IMR-90 (cell line): Measurements from ENCODE around the gene MYO10. TPM values are rescaled to one million over a fixed set of nuclear protein-coding genes. Genes with fewer than 3 reads are reported as not detected.

ENCODE experiments used
- ATAC-seq: fragments of 200-7000 bp; cut with Tn5 transposase; 2 replicates; pipeline ENCODE4 v1.9.1; 2020; ENCODE audit warnings: low read depth, mild to moderate bottlenecking, moderate library complexity
- BruUV-seq: library from RNA; stranded (reverse); fragments of 400-500 nt; replicated peaks from 2 replicates; lab custom pipeline; 2021; lab: Mats Ljungman, UMichigan
- CTCF ChIA-PET: fragments of 300-600 bp; formaldehyde crosslinking; extraction: SDS; loops from one replicate; lab custom pipeline; 2021; ENCODE audit warnings: antibody characterized with exemption; lab: Yijun Ruan, JAX
- POLR2A ChIA-PET: fragments of 300-600 bp; sonication (Branson Sonifier 250); formaldehyde crosslinking; loops from one replicate; lab custom pipeline; 2022; ENCODE audit warnings: antibody characterized with exemption; ENCODE audit not compliant: unreplicated experiment; lab: Charles Lee
- DNase-seq: peaks from one replicate; pipeline ENCODE4 v3.0.0; 2013
- H2AFZ ChIP-seq: replicated peaks from 2 replicates; pipeline ENCODE3; 2013; ENCODE audit warnings: low read length, mild to moderate bottlenecking; ENCODE audit not compliant: poor library complexity
- H2AK5ac ChIP-seq: 2 replicates; pipeline ENCODE4 v1.6.1; 2013; ENCODE audit warnings: low read depth, low read length, inconsistent platforms
- H2AK9ac ChIP-seq: replicated peaks from 2 replicates; pipeline ENCODE3; 2013; ENCODE audit warnings: mild to moderate bottlenecking, low read depth, low read length, moderate library complexity; ENCODE audit not compliant: poor library complexity
- H2BK120ac ChIP-seq: 2 replicates; pipeline ENCODE4 v1.6.1; 2013; ENCODE audit warnings: low read depth, low read length, inconsistent platforms
- H2BK15ac ChIP-seq: 3 replicates; pipeline ENCODE4 v1.6.1; 2013; ENCODE audit warnings: low read depth, low read length, inconsistent platforms
- H2BK20ac ChIP-seq: 2 replicates; pipeline ENCODE4 v1.6.1; 2013; ENCODE audit warnings: low read depth, mild to moderate bottlenecking, inconsistent platforms, low read length, moderate library complexity
- H2BK5ac ChIP-seq: 2 replicates; pipeline ENCODE4 v1.6.1; 2013; ENCODE audit warnings: mild to moderate bottlenecking, low read depth, low read length, inconsistent platforms; ENCODE audit not compliant: poor library complexity, severe bottlenecking
- H3K14ac ChIP-seq: replicated peaks from 2 replicates; pipeline ENCODE4 v1.6.1; 2013; ENCODE audit warnings: low read depth, low read length, inconsistent platforms
- H3K18ac ChIP-seq: 2 replicates; pipeline ENCODE4 v1.6.1; 2013; ENCODE audit warnings: low read depth, low read length, control low read depth
- H3K23ac ChIP-seq: 2 replicates; pipeline ENCODE4 v1.6.1; 2013; ENCODE audit warnings: low read depth, low read length, inconsistent platforms
- H3K27ac ChIP-seq: 2 replicates; pipeline ENCODE4 v1.5.1; 2013; ENCODE audit warnings: mild to moderate bottlenecking, control low read depth, low read length; ENCODE audit not compliant: insufficient read depth
- H3K27me3 ChIP-seq: 2 replicates; pipeline ENCODE4 v1.6.1; 2013; ENCODE audit warnings: low read length; ENCODE audit not compliant: control insufficient read depth, insufficient read depth
- H3K36me3 ChIP-seq: 2 replicates; pipeline ENCODE4 v1.6.1; 2013; ENCODE audit warnings: low read length, mixed read lengths; ENCODE audit not compliant: control insufficient read depth, insufficient read depth
- H3K4ac ChIP-seq: 2 replicates; pipeline ENCODE4 v1.6.1; 2013; ENCODE audit warnings: low read depth, low read length, inconsistent platforms
- H3K4me1 ChIP-seq: 2 replicates; pipeline ENCODE4 v1.6.1; 2013; ENCODE audit warnings: low read length, mixed read lengths; ENCODE audit not compliant: control insufficient read depth, insufficient read depth
- H3K4me2 ChIP-seq: 2 replicates; pipeline ENCODE4 v1.6.1; 2013; ENCODE audit warnings: low read depth, mild to moderate bottlenecking, control low read depth, low read length, moderate library complexity
- H3K4me3 ChIP-seq: 2 replicates; pipeline ENCODE4 v1.5.1; 2013; ENCODE audit warnings: low read depth, mild to moderate bottlenecking, control low read depth, low read length, moderate library complexity; ENCODE audit not compliant: insufficient read depth
- H3K56ac ChIP-seq: 2 replicates; pipeline ENCODE4 v1.6.1; 2013; ENCODE audit warnings: low read length, inconsistent platforms; ENCODE audit not compliant: insufficient read depth; ENCODE audit errors: extremely low read depth
- H3K79me1 ChIP-seq, 2 experiments: 2 replicates each; pipeline ENCODE4 v1.6.1; 2013; ENCODE audit warnings: low read length in 2 of 2, inconsistent platforms in 1 of 2, low read depth in 1 of 2
- H3K9ac ChIP-seq: 2 replicates; pipeline ENCODE4 v1.6.1; 2013; ENCODE audit warnings: low read depth, low read length, control low read depth
- H3K9me1 ChIP-seq: 2 replicates; pipeline ENCODE4 v1.6.1; 2013; ENCODE audit warnings: low read length, inconsistent platforms; ENCODE audit not compliant: insufficient read depth
- H3K9me3 ChIP-seq: 2 replicates; pipeline ENCODE4 v1.6.1; 2013; ENCODE audit warnings: low read length; ENCODE audit not compliant: control insufficient read depth, insufficient read depth
- H4K20me1 ChIP-seq: 2 replicates; pipeline ENCODE4 v1.6.1; 2013; ENCODE audit warnings: low read length, inconsistent platforms; ENCODE audit not compliant: insufficient read depth
- H4K5ac ChIP-seq: 2 replicates; pipeline ENCODE4 v1.6.1; 2013; ENCODE audit warnings: mild to moderate bottlenecking, low read depth, low read length, control low read depth
- H4K8ac ChIP-seq, 2 experiments: 2 replicates each; pipeline ENCODE4 v1.6.1; 2013; ENCODE audit warnings: low read depth in 2 of 2, low read length in 2 of 2, control low read depth in 1 of 2, inconsistent platforms in 1 of 2
- H4K91ac ChIP-seq: 2 replicates; pipeline ENCODE4 v1.6.1; 2013; ENCODE audit warnings: low read depth, low read length, inconsistent platforms; ENCODE audit not compliant: insufficient read depth
- BHLHE40 ChIP-seq: fragments of 150-350 bp; IDR thresholded peaks from 2 replicates; pipeline ENCODE4 v1.6.1; 2016; ENCODE audit warnings: mild to moderate bottlenecking, low read depth, low read length
- CEBPB ChIP-seq: IDR thresholded peaks from 2 replicates; pipeline ENCODE4 v1.6.1; 2012; ENCODE audit warnings: low read depth, low read length, improper control_type of control experiment
- CTCF ChIP-seq: conservative IDR thresholded peaks from 2 replicates; pipeline ENCODE4 v1.5.1; 2012; ENCODE audit warnings: mild to moderate bottlenecking, low read depth, low read length, improper control_type of control experiment
- ELK1 ChIP-seq: fragments of 150-350 bp; IDR thresholded peaks from 2 replicates; pipeline ENCODE4 v1.6.1; 2016; ENCODE audit warnings: low read depth, mild to moderate bottlenecking, low read length, moderate library complexity, borderline replicate concordance
- FOS ChIP-seq: fragments of 150-350 bp; IDR thresholded peaks from 2 replicates; pipeline ENCODE4 v1.6.1; 2016; ENCODE audit warnings: low read depth, low read length
- MAZ ChIP-seq: IDR thresholded peaks from 2 replicates; pipeline ENCODE4 v1.6.1; 2012; ENCODE audit warnings: low read depth, mild to moderate bottlenecking, low read length, improper control_type of control experiment, moderate library complexity, borderline replicate concordance
- MXI1 ChIP-seq: IDR thresholded peaks from 2 replicates; pipeline ENCODE4 v1.6.1; 2012; ENCODE audit warnings: low read depth, mild to moderate bottlenecking, low read length, moderate library complexity, borderline replicate concordance
- NFE2L2 ChIP-seq: fragments of 150-350 bp; IDR thresholded peaks from 2 replicates; pipeline ENCODE4 v1.6.1; 2016; ENCODE audit warnings: low read depth, mild to moderate bottlenecking, low read length
- POLR2A ChIP-seq: IDR thresholded peaks from 2 replicates; pipeline ENCODE4 v1.6.1; 2012; ENCODE audit warnings: mild to moderate bottlenecking, low read depth, low read length
- RAD21 ChIP-seq: IDR thresholded peaks from 2 replicates; pipeline ENCODE4 v1.6.1; 2012; ENCODE audit warnings: low read length, improper control_type of control experiment
- RCOR1 ChIP-seq: IDR thresholded peaks from 2 replicates; pipeline ENCODE4 v1.6.1; 2012; ENCODE audit warnings: mild to moderate bottlenecking, low read length, improper control_type of control experiment; ENCODE audit not compliant: insufficient replicate concordance
- WGBS, 2 experiments: methylation state at CpG; one replicate each; pipeline versions ENCODE4 v1.1.5 to v1.1.7; 2013; ENCODE audit warnings: missing lambda C conversion rate in 2 of 2; ENCODE audit not compliant: insufficient read length in 1 of 2; ENCODE audit errors: extremely low coverage in 2 of 2; 5-methylcytosine and 5-hydroxymethylcytosine counted together
- dilution Hi-C: fragments of 300-500 bp; cut with HindIII; formaldehyde crosslinking; loops from one replicate; pipeline ENCODE4 v1.14.3; 2018; ENCODE audit warnings: low sequenced_read_pairs; ENCODE audit not compliant: unreplicated experiment
- in situ Hi-C: fragments of 300-500 bp; cut with MboI; formaldehyde crosslinking; loops from 3 replicates; pipeline ENCODE4 v1.14.3; 2019; ENCODE audit warnings: low sequenced_read_pairs, inconsistent platforms, mixed read lengths
- intact Hi-C: fragments of 100-400 bp; cut with micrococcal nuclease; formaldehyde crosslinking; loops from 2 replicates; pipeline ENCODE4 v1.10.0; 2022
- polyA plus RNA-seq, 3 experiments: library from polyadenylated mRNA; depleted of rRNA; stranded (reverse); fragments of >200 nt; gene quantifications; 2 replicates each; pipeline ENCODE4 v1.2.3, GENCODE V29; 2012; ENCODE audit warnings: low replicate concordance in 1 of 3
- total RNA-seq: library from RNA; depleted of rRNA; stranded (reverse); fragments of >200 nt; gene quantifications from 2 replicates; pipeline ENCODE4 v1.2.3, GENCODE V29; 2012

MYO10 gene
- total and polyA plus RNA-seq, 2 of the 4 experiments (the other 2 are of a cell fraction): 39.9 to 115 TPM

GRCh38 chr5:16957304-16958196 lies 21.5 kb upstream of the MYO10 start (continued):
- TF ChIP-seq BHLHE40 (peak; percentile 71; the same call in 1 of the 2 replicates), RCOR1 (no peak), NFE2L2 (no peak)

GRCh38 chr5:16953729-16954128 lies 17.6 kb upstream of the MYO10 start:
- Histone ChIP-seq H4K91ac (no peak overlapping the region), H3K4me2 (no peak overlapping the region), H2BK20ac (no peak overlapping the region; the same call in 1 of the 2 replicates), H3K27ac (no peak overlapping the region), H4K20me1 (no peaks in the 10 kb centered on the region), H2BK120ac (no peak overlapping the region), H3K23ac (no peak overlapping the region), H3K4me1 (peaks cover 5% of the 10 kb centered on the region; the same call in 1 of the 2 replicates), H3K4me3 (no peak overlapping the region), H3K9ac (no peak overlapping the region), H2AFZ (no peak overlapping the region), H2BK15ac (no peak overlapping the region), H3K9me3 (no peaks in the 10 kb centered on the region), H4K8ac (no peak overlapping the region), H2AK9ac (no peak overlapping the region), H2AK5ac (no peak overlapping the region), H4K5ac (no peak overlapping the region), H3K4ac (no peak overlapping the region), H3K27me3 (no peaks in the 10 kb centered on the region), H3K14ac (no peak overlapping the region), H3K79me1 (peaks cover 3 to 4% of the 10 kb centered on the region in 2 experiments; a peak in 1 of 4 replicates), H2BK5ac (no peak overlapping the region), H3K36me3 (no peaks in the 10 kb centered on the region), H3K56ac (no peak overlapping the region), H3K9me1 (no peaks in the 10 kb centered on the region), H3K18ac (no peak overlapping the region)
- WGBS, 2 experiments: 100% methylated on average over 2 of the region's 9 CpGs; no CpG with 5 or more reads in 1 of the 2 experiments
- in situ Hi-C loops (no loop called here), intact Hi-C loops (no loop called here), dilution Hi-C loops (no loop called here)
- CTCF ChIA-PET: no interaction called here
- ATAC-seq: no peak
- BruUV-seq: no TSS peak
- no peak for DNase-seq
- POLR2A ChIA-PET: no interaction called here
- no peak for TF ChIP-seq ELK1
- TF ChIP-seq NFE2L2: no peak
- TF ChIP-seq CTCF: no peak
- TF ChIP-seq MXI1: no peak
- TF ChIP-seq MAZ: no peak
- no peak for TF ChIP-seq FOS
- TF ChIP-seq RAD21: no peak
- no peak for TF ChIP-seq POLR2A
- TF ChIP-seq CEBPB: no peak
